Measurements from ENCODE around the gene ADM2.

The ADM2 gene

GRCh38 chr22:50464451-50464850 lies 16.9 kb upstream of the ADM2 start:
- Histone ChIP-seq H3K4me1 (ENCODE audit: control insufficient read depth, low read length) (peaks cover 19% of the 10 kb centered on the region), H3K9me3 (ENCODE audit: control insufficient read depth, insufficient read depth, low read length) (no peaks in the 10 kb centered on the region), H3K36me3 (ENCODE audit: control insufficient read depth, low read length) (peaks cover 98% of the 10 kb centered on the region), H3K4me3 (ENCODE audit: low read length) (no peak overlapping the region), H3F3A (ENCODE audit: control insufficient read depth, insufficient read depth) (no peaks in the 10 kb centered on the region), H3K27ac (ENCODE audit: low read depth, low read length) (no peak overlapping the region), H3K9me2 (replicated peaks; ENCODE audit: control insufficient read depth, low read length) (no peaks in the 10 kb centered on the region), H3K4me2 (ENCODE audit: low read length) (no peak overlapping the region), H4K20me1 (ENCODE audit: control insufficient read depth, insufficient read depth, low read depth, low read length) (no peaks in the 10 kb centered on the region), H3K79me2 (ENCODE audit: control insufficient read depth, low read length) (peaks cover 47% of the 10 kb centered on the region), H3K27me3 (ENCODE audit: control insufficient read depth, low read length) (no peaks in the 10 kb centered on the region)
- no peak for TF ChIP-seq CTCF (IDR thresholded peaks at IDR 0.05; ENCODE audit: low read depth, low read length, poor library complexity, severe bottlenecking)
- TF ChIP-seq EZH2phosphoT487 (IDR thresholded peaks at IDR 0.05; ENCODE audit: borderline replicate concordance, low read length): no peak

- TF ChIP-seq CTCF (IDR thresholded peaks at IDR 0.05; ENCODE audit: low read depth, low read length, poor library complexity, severe bottlenecking): no peak
- TF ChIP-seq EZH2phosphoT487 (IDR thresholded peaks at IDR 0.05; ENCODE audit: borderline replicate concordance, low read length): no peak
- Histone ChIP-seq H3K4me3 (ENCODE audit: low read length) (no peak overlapping the region), H3K27ac (ENCODE audit: low read depth, low read length) (no peak overlapping the region), H3K36me3 (ENCODE audit: control insufficient read depth, low read length) (peaks cover 92% of the 10 kb centered on the region), H3K9me3 (ENCODE audit: control insufficient read depth, insufficient read depth, low read length) (no peaks in the 10 kb centered on the region), H3K79me2 (ENCODE audit: control insufficient read depth, low read length) (peaks cover 47% of the 10 kb centered on the region), H3F3A (ENCODE audit: control insufficient read depth, insufficient read depth) (peaks cover 2% of the 10 kb centered on the region), H3K4me1 (ENCODE audit: control insufficient read depth, low read length) (peaks cover 26% of the 10 kb centered on the region), H3K9me2 (replicated peaks; ENCODE audit: control insufficient read depth, low read length) (no peaks in the 10 kb centered on the region), H3K4me2 (ENCODE audit: low read length) (no peak overlapping the region), H4K20me1 (ENCODE audit: control insufficient read depth, insufficient read depth, low read depth, low read length) (no peaks in the 10 kb centered on the region), H3K27me3 (ENCODE audit: control insufficient read depth, low read length) (no peaks in the 10 kb centered on the region)
Measured at GRCh38 chr22:50465066-50465930, 16.0 kb upstream of the ADM2 start.

- peaks cover 62% of the 10 kb centered on the region for H3K79me2 ChIP-seq (ENCODE audit: control insufficient read depth, low read length)
- H3K27me3 ChIP-seq (ENCODE audit: control insufficient read depth, low read length): no peaks in the 10 kb centered on the region
- peaks cover 89% of the 10 kb centered on the region for H3K36me3 ChIP-seq (ENCODE audit: control insufficient read depth, low read length)
- peaks cover 46% of the 10 kb centered on the region for H3K4me1 ChIP-seq (ENCODE audit: control insufficient read depth, low read length)
- no peak overlapping the region for H3K4me2 ChIP-seq (ENCODE audit: low read length)
- TF ChIP-seq CTCF (IDR thresholded peaks at IDR 0.05; ENCODE audit: low read depth, low read length, poor library complexity, severe bottlenecking) (no peak), EZH2phosphoT487 (IDR thresholded peaks at IDR 0.05; ENCODE audit: borderline replicate concordance, low read length) (no peak)
- H3K4me3 ChIP-seq (ENCODE audit: low read length): no peak overlapping the region
- no peaks in the 10 kb centered on the region for H3K9me3 ChIP-seq (ENCODE audit: control insufficient read depth, insufficient read depth, low read length)
- no peaks in the 10 kb centered on the region for H4K20me1 ChIP-seq (ENCODE audit: control insufficient read depth, insufficient read depth, low read depth, low read length)
- no peaks in the 10 kb centered on the region for H3K9me2 ChIP-seq (replicated peaks; ENCODE audit: control insufficient read depth, low read length)
- H3K27ac ChIP-seq (ENCODE audit: low read depth, low read length): no peak overlapping the region
- H3F3A ChIP-seq (ENCODE audit: control insufficient read depth, insufficient read depth): peaks cover 18% of the 10 kb centered on the region
Measured at GRCh38 chr22:50467341-50467740, 14.0 kb upstream of the ADM2 start.
